Measurements from ENCODE around the gene RPS3.
"Not testable (repeated sequence)": the region's sequence is repeated elsewhere in the genome, so short reads cannot be mapped to it uniquely, and the experiment has no call there.

Gene RPS3

DNA sequence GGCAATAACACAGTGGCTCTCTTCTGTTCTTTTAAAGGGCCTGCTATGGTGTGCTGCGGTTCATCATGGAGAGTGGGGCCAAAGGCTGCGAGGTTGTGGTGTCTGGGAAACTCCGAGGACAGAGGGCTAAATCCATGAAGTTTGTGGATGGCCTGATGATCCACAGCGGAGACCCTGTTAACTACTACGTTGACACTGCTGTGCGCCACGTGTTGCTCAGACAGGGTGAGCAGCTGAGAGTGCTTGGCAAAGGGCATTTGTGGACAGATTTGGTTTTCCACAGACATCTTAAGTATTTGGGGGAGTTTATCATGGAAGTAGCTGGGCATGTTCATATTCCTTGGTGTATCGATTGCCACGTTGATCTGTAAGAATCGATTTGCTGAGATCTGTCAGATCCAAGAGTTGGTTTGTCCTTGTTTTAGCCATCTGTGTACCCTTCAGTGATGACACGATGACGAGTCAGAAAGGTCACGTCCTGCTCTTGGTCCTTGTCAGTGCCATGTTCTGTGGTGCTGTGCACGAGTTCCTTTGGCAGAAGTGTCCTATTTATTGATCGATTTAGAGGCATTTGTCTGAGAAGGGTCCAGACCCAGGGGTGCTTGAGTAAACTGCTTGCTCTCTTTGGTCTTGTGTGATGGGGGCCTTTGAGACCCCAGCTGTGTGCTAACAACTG lies 4.8 kb downstream of the RPS3 start:
- H3K4me3 ChIP-seq (ENCODE audit: insufficient read length, low read depth): no peak overlapping the region
- TF ChIP-seq ZNF274 (IDR thresholded peaks at IDR 0.05; ENCODE audit: low read depth, low read length) (no peak), SUZ12 (IDR thresholded peaks at IDR 0.05; ENCODE audit: extremely low read depth, insufficient read depth, insufficient read length) (no peak), YY1 (IDR thresholded peaks at IDR 0.05; ENCODE audit: insufficient read depth, insufficient read length) (no peak)
- no peaks in the 10 kb centered on the region for H3K27me3 ChIP-seq (ENCODE audit: insufficient read depth, insufficient read length)
- peaks cover 89% of the 10 kb centered on the region for H3K36me3 ChIP-seq (ENCODE audit: insufficient read depth, insufficient read length, low read length)
- no peaks in the 10 kb centered on the region for H3K9me3 ChIP-seq (ENCODE audit: insufficient read depth, low read length)
- DNase-seq (ENCODE audit: low read depth, low spot score): no peak
- peaks cover under 1% of the 10 kb centered on the region for H3K4me1 ChIP-seq (ENCODE audit: insufficient read depth, insufficient read length)
- no peak overlapping the region for H3K9ac ChIP-seq (ENCODE audit: insufficient read length, low read depth)

DNA sequence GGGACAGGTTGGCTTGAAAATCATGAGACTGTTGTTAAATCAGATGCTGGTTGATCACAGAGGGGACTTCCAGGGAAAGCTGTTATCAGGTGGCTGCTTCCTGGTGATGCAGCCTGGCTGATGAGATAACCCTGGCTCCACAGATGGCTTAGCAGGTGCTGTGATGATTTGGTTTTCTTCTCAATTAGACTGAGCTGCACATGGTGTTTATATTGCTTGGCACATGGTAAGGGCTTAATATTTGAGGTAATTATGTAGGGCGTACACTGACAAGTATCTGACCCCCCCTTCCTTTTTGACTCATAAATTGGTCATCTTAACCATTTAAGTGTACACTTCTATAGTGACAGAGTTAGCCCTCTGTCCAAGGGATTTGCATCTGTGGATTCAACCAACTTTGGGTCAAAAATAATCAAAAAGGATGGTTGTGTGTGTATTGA lies 7.0 kb downstream of the RPS3 start:
- DNase-seq (ENCODE audit: low read depth, low spot score): no peak
- Histone ChIP-seq H3K4me1 (ENCODE audit: insufficient read depth, insufficient read length) (no peaks in the 10 kb centered on the region), H3K4me3 (ENCODE audit: insufficient read length, low read depth) (no peak overlapping the region), H3K36me3 (ENCODE audit: insufficient read depth, insufficient read length, low read length) (peaks cover 72% of the 10 kb centered on the region), H3K9me3 (ENCODE audit: insufficient read depth, low read length) (no peaks in the 10 kb centered on the region), H3K9ac (ENCODE audit: insufficient read length, low read depth) (no peak overlapping the region), H3K27me3 (ENCODE audit: insufficient read depth, insufficient read length) (no peaks in the 10 kb centered on the region)
- TF ChIP-seq ZNF274 (IDR thresholded peaks at IDR 0.05; ENCODE audit: low read depth, low read length): no peak
- no peak for TF ChIP-seq YY1 (IDR thresholded peaks at IDR 0.05; ENCODE audit: insufficient read depth, insufficient read length)
- no peak for TF ChIP-seq SUZ12 (IDR thresholded peaks at IDR 0.05; ENCODE audit: extremely low read depth, insufficient read depth, insufficient read length)

DNA sequence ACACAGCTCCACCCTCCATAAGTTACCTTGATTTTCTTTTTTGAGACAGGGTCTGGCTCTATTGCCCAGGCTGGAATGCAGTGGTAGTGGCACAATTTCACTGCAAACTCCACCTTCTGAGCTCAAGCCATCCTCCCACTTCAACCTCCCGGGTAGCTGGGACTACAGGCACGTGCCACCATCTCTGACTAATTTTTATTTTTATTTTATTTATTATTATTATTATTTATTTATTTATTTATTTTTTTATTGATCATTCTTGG lies 9.6 kb downstream of the RPS3 start:
- DNase-seq (ENCODE audit: low read depth, low spot score): no peak
- Histone ChIP-seq H3K9ac (ENCODE audit: insufficient read length, low read depth) (no peak overlapping the region), H3K4me3 (ENCODE audit: insufficient read length, low read depth) (no peak overlapping the region), H3K36me3 (ENCODE audit: insufficient read depth, insufficient read length, low read length) (peaks cover 67% of the 10 kb centered on the region), H3K4me1 (ENCODE audit: insufficient read depth, insufficient read length) (no peaks in the 10 kb centered on the region), H3K9me3 (ENCODE audit: insufficient read depth, low read length) (no peaks in the 10 kb centered on the region), H3K27me3 (ENCODE audit: insufficient read depth, insufficient read length) (no peaks in the 10 kb centered on the region)
- TF ChIP-seq SUZ12 (IDR thresholded peaks at IDR 0.05; ENCODE audit: extremely low read depth, insufficient read depth, insufficient read length) (no peak), YY1 (IDR thresholded peaks at IDR 0.05; ENCODE audit: insufficient read depth, insufficient read length) (no peak), ZNF274 (IDR thresholded peaks at IDR 0.05; ENCODE audit: low read depth, low read length) (no peak)

DNA sequence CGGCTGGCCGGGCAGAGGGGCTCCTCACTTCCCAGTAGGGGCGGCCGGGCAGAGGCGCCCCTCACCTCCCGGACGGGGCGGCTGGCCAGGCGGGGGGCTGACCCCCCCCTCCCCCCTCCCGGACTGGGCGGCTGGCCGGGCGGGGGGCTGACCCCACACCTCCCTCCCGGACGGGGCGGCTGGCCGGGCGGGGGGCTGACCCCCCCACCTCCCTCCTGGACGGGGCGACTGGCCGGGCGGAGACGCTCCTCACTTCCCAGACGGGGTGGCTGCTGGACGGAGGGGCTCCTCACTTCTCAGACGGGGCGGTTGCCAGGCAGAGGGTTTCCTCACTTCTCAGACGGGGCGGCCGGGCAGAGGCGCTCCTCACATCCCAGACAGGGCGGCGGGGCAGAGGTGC lies 10.7 kb downstream of the RPS3 start:
- H3K9ac ChIP-seq (ENCODE audit: insufficient read length, low read depth); H3K27me3 ChIP-seq (ENCODE audit: insufficient read depth, insufficient read length); H3K4me1 ChIP-seq (ENCODE audit: insufficient read depth, insufficient read length); H3K4me3 ChIP-seq (ENCODE audit: insufficient read length, low read depth); H3K9me3 ChIP-seq (ENCODE audit: insufficient read depth, low read length); DNase-seq (ENCODE audit: low read depth, low spot score): not testable (repeated sequence)
- H3K36me3 ChIP-seq (ENCODE audit: insufficient read depth, insufficient read length, low read length): peaks cover 63% of the 10 kb centered on the region

DNA sequence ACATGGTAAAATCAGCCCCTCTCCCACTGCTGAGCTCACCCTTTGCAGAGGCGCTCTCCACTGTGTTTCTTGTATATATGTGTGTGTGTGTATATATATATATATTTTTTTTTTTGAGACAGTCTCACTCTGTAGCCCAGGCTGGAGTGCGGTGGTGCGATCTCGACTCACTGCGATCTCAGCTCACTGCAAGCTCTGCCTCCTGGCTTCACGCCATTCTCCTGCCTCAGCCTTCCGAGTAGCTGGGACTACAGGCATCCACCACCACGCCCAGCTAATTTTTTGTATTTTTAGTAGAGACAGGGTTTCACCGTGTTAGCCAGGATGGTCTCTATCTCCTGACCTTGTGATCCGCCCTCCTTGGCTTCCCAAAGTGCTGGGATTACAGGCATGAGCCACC lies 13.8 kb downstream of the RPS3 start:
- not testable (repeated sequence) for DNase-seq (ENCODE audit: low read depth, low spot score); H3K4me1 ChIP-seq (ENCODE audit: insufficient read depth, insufficient read length)
- H3K36me3 ChIP-seq (ENCODE audit: insufficient read depth, insufficient read length, low read length): peaks cover 40% of the 10 kb centered on the region

DNA sequence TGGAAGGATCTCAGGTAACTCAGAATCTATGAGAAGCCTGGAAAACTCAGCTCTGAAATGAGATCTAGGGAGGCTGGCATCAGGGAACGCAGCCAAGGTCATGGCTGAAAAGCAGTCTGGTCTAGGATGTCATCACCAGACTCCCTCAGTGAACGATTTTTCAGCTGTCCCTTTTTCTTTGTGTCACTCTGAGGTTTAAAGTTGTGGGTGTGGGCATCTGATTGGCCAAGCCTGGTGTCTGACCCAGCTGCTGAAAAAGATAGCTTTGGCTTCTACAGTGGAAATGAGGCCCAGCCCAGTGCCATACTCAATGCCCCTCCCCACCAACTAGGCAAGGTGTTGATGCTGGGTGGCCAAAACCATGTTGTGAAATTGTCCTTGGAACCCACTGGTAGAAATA lies 14.5 kb downstream of the RPS3 start:
- Histone ChIP-seq H3K4me3 (ENCODE audit: insufficient read length, low read depth) (no peak overlapping the region), H3K27me3 (ENCODE audit: insufficient read depth, insufficient read length) (no peaks in the 10 kb centered on the region), H3K9ac (ENCODE audit: insufficient read length, low read depth) (no peak overlapping the region), H3K9me3 (ENCODE audit: insufficient read depth, low read length) (no peaks in the 10 kb centered on the region), H3K36me3 (ENCODE audit: insufficient read depth, insufficient read length, low read length) (peaks cover 34% of the 10 kb centered on the region), H3K4me1 (ENCODE audit: insufficient read depth, insufficient read length) (no peaks in the 10 kb centered on the region)
- TF ChIP-seq YY1 (IDR thresholded peaks at IDR 0.05; ENCODE audit: insufficient read depth, insufficient read length): no peak
- no peak for TF ChIP-seq SUZ12 (IDR thresholded peaks at IDR 0.05; ENCODE audit: extremely low read depth, insufficient read depth, insufficient read length)
- no peak for DNase-seq (ENCODE audit: low read depth, low spot score)

More for the DNA sequence above, 13.8 kb downstream of the RPS3 start:
- H3K9me3 ChIP-seq (ENCODE audit: insufficient read depth, low read length); H3K9ac ChIP-seq (ENCODE audit: insufficient read length, low read depth); H3K27me3 ChIP-seq (ENCODE audit: insufficient read depth, insufficient read length); H3K4me3 ChIP-seq (ENCODE audit: insufficient read length, low read depth): not testable (repeated sequence)

DNA sequence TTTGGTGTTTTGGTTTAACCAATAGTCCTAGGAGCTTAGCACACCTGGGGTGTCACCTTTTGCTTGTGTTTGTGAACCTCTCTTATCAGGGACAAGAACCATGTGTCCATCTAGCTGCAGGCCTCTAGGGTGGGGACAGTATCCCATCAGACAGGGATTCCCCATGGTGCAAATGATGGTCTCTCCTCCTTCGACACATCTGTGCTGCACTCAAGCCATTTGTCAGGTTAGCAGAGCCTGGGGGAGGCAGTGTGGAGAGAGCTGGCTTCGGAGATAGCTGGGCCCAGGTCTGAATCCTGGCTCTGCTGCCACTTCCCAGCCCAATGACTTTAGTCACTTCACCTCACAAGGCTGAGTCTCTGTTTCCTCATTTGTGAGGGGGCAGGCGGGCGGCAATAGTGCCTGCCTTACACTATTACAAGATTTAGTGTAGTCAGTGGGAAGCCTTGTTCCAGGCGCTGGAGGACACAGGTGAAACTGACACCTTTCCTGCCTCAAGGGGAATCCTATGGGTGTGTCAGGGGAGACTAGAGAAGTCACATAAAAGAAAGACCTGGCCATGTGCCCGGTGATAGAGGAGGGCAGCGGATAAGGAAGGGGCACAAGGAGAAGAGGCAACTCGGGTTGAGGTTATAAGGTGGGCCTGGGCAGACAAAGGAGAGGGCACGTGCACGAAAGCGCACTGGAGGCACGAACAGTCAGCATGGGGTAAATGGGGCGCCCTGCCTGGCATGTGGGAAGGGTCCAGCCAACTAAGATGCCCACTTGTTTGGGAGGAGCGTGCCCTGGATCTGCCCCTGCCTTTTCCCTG lies 21.1 kb downstream of the RPS3 start:
- H3K4me1 ChIP-seq (ENCODE audit: insufficient read depth, insufficient read length): peaks cover 2% of the 10 kb centered on the region
- H3K36me3 ChIP-seq (ENCODE audit: insufficient read depth, insufficient read length, low read length): peaks cover 22% of the 10 kb centered on the region
- no peak for DNase-seq (ENCODE audit: low read depth, low spot score)

More for the DNA sequence above, 21.1 kb downstream of the RPS3 start:
- TF ChIP-seq ZNF274 (IDR thresholded peaks at IDR 0.05; ENCODE audit: low read depth, low read length) (no peak), SUZ12 (IDR thresholded peaks at IDR 0.05; ENCODE audit: extremely low read depth, insufficient read depth, insufficient read length) (no peak), YY1 (IDR thresholded peaks at IDR 0.05; ENCODE audit: insufficient read depth, insufficient read length) (no peak)
- H3K9me3 ChIP-seq (ENCODE audit: insufficient read depth, low read length): no peaks in the 10 kb centered on the region
- no peak overlapping the region for H3K9ac ChIP-seq (ENCODE audit: insufficient read length, low read depth)
- no peaks in the 10 kb centered on the region for H3K27me3 ChIP-seq (ENCODE audit: insufficient read depth, insufficient read length)
- no peak overlapping the region for H3K4me3 ChIP-seq (ENCODE audit: insufficient read length, low read depth)
